GM21447 (cell line): Measurements from ENCODE around the gene ARID1A.
"Not testable (repeated sequence)": the region's sequence is repeated elsewhere in the genome, so short reads cannot be mapped to it uniquely, and the experiment has no call there.

Experiments
- ATAC-seq: cut with Tn5 transposase; IDR thresholded peaks from one replicate; pipeline ENCODE4 v1.9.1; 2021; ENCODE audit not compliant: unreplicated experiment

The ARID1A gene

DNA sequence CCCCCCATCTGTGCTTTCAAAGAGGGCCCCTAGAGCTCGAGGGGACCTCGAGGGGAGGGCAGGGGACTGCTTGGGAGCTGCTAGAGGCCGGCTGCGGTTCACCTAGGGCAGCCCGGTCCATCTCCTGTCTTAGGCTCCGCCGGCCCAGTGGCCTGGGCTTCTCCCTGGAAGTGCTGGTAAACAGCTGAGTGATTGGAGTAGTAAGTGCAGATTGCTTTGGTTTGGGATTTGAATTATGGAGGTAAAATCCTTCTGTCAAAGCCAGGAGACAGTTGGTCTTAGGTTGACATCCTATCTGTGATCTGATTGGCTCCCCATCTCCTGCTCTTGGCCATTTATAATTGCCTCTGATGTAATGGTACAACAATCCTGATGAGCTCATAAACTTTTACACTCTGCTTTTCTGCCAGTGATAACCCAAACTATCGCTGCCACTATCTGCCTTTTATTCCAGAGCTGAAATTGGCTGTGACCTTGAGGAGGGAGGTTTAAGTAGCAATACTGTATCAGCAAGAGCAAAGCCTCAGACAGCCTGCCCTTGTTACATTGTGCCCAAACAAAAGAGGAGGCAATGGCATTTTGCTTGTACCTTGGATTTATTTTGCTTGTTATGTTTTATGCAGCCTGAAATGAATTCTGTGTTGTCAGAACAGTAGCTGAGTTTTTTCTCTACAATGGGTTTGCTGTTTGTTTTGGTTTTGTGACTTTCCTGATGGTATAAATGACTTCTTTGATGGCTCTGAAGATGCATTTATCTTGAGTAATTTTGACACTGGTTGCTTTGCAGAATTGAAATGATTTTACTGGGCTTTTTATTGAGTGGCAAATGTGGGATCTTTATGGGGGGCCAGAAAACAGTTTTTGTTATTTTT lies 2.4 kb downstream of the ARID1A start:
- no peak for ATAC-seq

DNA sequence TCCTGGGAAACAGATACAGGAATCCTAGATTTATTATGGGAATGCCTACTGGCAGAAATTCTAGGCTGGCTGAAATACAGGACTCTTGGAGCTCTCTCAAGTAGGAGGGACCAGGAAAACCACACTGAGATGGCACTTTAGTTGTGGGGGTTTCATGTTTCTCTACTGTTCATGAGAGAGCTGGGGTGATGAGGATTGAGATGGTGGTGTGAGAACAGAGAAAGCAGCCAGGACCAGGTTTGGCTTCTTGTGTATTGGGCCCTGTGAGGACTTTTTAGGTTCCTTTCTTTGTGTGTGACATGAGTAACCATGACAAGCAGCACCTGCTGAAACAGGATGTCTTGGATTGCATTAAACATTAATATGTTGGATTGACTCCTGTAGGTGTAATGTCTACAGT lies 4.9 kb downstream of the ARID1A start:
- ATAC-seq = no peak

DNA sequence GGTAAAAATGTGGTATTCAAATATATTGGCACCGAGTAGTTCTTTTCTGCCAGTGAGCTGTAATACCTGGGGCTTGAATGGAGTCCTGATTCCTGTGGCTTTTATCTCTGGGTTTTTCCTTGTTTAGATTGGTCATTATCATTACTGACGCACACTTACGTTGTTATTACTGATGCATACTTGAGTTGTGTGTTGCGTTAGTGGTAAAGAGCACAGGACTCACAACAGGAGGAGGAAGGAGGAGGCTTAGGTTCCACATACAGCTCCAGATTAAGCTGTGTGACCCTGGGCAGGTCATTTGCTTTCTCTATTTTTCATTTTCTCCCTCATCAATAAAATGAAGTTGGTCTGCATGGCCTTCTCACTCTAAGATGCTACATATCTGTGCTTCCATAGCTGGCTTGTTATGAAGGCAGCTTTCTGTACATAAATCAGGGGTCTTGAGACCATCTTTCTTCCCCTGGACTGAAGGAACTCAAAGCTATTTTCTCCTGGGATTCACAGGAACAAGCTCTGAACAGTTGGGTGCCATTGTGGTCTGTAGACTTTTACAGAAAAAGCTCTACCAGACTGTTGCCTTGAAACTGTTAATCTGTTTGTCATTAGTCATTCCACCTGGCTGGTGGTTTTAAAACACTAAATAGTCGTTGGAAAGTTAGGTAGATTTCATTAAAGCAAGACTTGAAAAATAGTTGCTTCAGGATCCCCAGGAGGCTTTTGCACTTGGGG lies 5.6 kb downstream of the ARID1A start:
- no peak for ATAC-seq

DNA sequence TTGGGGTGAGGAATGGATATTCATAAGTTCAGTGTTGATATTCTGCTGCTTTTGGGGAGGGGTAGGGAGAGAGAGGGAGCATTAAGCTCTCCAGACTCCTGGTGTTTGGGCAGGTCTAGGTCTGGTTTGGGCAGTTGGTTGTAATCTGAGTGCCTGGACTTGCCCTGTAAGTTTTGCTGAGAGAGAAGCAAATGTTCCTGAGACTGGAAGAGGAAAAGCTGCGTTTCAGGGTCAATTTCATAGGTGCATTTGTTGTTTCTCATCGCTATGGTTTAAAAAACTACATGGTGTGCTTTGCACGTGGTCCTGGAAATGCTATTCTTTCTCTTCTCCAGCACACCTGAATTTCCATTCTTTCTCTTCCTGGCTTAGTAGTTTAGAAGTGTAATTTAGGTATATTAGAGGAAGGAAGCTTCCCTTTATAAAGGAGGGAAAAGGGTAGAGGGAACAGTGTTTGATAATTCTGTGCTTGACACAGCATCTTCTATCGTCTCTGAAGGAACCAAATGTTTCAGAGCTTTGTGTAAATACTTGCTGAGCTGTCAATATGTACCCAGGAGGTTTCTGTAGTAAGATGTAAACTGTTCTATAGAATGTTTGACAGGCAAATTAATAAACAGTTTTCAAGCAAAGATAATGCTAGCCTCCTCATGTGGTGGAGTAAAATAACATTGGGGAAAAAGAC lies 6.3 kb downstream of the ARID1A start:
- no peak for ATAC-seq

DNA sequence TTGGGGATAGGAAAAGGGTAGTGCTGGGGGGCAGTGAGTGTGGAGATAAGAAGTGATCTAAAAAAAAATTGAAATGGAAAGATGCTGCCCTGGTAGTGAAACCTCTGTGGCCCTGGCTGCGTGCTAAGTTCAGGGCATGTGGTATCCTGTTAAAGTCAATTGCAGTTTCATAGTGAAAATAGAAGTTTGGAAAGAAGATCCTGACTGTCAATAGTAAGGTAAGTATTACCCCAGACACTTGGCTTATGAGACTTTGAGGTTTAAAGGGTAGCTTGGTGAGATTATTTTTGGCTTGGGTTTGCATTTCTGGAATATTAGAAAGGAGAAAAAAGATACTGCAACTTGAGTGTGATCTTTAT lies 6.8 kb downstream of the ARID1A start:
- ATAC-seq = no peak

DNA sequence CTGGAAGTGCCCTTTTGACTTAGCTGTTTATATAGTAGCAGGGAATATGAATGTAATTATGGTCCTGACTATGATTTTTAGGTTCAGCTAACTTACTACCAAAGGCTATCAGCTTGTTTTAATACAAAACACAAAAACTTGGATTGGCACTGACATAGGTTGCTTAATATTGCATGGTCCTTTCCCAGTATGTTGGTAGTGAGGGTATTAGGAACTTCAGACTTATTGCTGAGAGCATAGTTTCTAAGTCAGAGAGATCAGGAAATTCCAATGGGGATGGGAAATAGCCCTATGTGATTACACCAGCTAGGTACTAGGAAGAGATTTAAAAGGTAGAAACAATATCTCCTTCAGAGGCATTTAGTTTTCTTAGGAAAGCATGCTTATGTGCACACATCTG lies 7.7 kb downstream of the ARID1A start:
- no peak for ATAC-seq

DNA sequence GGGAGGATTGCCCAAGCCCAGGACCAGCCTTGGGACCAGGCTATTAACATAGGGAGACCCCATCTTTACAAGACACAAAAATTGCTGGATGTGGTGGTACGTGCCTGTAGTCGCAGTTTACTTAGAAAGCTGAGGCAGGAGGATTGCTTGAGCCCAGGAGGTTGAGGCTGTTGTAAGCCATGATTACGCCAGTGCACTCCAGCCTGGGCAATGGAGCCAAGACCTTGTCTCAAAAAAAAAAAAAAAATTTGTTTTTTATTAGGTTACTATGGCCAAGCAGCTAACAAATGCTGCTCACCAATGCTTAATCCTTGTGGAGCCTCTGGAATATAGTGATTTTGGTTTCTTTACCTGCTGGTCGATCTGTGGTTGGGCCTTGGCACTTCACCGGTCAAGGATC lies 8.8 kb downstream of the ARID1A start:
- ATAC-seq = no peak

DNA sequence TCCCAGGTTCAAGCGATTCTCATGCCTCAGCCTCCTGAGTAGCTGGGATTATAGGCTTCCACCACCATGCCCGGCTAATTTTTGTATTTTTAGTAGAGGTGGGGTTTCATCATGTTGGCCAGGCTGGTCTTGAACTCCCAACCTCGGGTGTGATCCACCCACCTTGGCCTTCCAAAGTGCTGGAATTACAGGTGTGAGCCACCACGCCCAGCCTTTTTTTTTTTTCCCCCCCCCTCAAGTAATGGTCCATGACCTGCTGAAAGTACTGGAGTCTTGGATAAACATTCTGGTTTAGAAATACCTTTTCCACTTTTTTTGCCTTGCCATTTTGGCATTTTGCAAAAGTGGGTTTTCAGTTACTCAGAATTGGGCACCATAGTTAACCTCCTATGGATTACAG lies 9.4 kb downstream of the ARID1A start:
- ATAC-seq = not testable (repeated sequence)

DNA sequence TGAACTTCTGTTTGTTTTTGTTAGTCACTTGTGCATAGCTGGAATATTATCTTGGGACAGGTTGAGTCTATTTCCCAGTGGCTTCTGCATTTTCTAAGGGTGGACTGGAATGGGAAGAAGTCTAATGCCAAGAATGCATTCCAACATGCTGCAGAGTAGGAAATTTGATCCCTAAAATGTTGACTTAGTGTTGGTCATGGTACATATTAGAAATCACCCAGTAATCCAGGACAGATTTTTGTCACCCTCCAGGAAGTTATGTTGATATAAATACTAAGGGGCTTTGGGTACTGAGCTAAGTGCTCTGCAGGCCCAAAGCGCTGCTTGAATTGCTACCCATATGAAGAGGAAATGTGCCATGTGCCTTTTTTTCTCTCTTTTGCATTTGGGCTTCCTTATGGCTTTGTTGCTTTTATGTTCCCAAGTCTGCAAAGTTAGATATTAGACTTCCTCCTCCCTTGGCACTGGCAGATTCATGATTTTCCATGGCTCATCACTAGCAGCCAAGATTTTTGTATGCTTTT lies 10.0 kb downstream of the ARID1A start:
- ATAC-seq = no peak

DNA sequence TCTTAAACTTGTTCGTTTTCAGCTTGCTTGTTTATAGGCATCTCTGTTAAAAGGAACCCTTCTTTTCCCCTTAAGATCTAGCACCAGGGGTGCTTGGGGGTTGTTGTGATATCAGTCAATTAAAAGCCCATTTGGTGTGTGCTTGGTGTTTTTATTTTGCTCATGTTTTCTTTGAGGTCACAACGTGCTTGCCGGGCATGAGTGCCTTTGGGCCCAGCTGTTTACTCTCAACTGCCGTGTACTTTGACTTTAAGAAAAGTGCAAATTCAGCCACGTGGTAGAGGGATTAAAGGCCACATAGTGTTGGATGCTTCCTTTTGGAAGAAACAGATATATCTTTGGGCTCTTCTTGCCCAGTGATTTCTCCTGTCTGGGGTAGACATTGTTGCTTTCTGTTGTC lies 10.5 kb downstream of the ARID1A start:
- no peak for ATAC-seq

DNA sequence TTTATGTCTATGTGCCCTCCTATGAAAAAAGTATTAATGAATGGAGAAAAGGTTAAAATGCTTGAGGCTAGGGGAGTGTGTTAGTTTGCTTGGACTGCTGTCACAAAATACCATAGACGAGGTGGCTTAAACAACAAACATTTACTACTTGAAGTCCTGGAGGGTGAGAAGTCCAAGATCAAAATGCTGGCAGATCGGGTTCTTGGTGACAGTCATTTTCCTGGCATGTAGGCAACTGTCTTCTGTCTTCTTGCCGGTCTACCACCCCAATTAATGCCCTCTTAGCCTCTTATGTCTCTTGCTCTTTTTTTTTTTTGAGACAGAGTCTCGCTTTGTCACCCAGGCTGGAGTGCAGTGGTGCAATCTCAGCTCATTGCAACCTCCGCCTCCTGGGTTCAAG lies 15.0 kb downstream of the ARID1A start:
- no peak for ATAC-seq

DNA sequence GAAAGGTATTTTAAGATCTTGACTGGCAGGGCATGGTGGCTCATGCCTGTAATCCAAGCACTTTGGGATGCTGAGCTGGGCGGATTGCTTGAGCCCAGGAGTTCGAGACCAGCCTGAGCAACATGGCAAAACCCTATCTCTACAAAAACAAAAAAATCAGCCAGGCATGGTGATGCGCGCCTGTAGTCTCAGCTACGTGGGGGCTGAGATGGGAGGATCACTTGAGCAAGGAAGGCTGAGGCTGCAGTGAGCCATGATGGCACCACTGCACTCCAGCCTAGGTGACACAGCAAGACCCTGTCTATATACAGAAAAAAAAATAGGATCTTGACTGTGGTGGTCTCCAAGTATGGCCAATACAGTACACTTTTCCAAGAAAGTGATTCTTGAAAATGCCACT lies 16.0 kb downstream of the ARID1A start:
- no peak for ATAC-seq

DNA sequence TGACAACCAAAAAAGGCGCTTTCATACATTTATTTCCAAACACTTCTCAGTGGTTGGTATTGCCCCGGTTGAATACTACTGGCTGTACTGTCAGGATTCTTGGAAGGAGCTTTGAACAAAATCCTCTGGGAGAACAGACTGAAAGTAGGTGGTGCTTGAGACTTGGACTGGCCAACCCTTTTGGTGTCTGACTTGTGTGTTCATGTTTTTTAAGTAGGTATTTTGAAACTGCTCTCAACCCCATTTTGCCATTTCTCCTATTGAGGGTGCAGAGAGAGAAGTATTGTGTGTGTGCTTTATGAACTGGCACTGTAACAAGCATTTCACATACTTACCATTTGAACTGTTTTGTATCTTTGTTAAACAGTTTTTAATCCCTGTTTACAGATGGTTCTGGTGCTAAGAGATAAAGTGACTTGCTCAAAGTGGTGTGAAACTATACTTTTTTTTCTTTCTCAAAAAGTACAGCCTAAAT lies 21.2 kb downstream of the ARID1A start:
- no peak for ATAC-seq

DNA sequence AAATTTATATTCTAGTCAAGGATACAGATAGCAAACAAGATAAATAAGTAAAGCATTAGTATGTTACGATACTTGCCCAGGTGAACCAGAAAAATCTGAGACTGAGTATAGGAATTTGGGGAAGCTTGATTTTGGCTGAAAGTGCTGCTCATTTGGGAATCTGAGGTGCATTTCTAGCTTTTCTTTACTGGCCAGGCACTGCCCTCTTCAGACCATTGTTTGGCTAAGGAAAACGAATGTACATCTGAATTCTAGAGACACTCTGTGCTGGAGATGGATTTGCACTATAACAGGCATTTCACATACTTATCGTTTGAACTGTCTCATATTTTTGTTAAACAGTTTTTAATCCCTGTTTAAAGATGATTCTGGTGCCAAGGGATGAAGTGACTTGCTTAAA lies 23.4 kb downstream of the ARID1A start:
- ATAC-seq = no peak

DNA sequence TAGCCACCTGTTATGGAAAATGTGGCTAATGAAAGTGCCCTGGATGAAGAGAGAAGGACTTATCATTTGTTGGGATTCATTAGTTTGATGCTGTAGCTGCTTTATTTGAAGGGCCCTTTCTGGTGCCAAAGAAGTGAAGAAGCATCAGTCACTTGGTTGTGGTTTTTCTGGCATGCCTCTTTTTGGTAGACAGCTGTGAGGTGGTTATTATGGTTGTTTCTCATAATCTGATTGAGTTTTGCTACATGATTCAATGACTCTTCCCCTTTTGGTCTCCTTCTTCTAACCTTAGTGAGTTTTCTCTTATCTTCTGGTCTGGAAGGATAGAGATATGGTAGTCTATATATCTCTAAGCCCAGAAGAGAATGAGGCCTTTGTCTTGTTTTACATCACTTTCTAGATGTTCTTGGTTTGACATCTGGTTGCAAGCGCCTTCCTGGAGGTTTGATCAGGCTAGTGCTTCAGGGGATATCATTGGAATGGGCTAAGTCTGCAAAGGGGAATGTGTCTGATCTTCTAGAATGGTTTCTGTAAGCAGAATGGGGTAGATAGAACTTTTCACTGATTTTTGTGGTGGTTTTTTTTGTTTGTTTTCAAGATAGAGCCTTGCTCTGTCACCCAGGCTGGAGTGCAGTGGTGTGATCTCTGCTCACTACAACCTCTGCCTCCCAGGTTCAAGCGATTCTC lies 26.0 kb downstream of the ARID1A start:
- no peak for ATAC-seq

DNA sequence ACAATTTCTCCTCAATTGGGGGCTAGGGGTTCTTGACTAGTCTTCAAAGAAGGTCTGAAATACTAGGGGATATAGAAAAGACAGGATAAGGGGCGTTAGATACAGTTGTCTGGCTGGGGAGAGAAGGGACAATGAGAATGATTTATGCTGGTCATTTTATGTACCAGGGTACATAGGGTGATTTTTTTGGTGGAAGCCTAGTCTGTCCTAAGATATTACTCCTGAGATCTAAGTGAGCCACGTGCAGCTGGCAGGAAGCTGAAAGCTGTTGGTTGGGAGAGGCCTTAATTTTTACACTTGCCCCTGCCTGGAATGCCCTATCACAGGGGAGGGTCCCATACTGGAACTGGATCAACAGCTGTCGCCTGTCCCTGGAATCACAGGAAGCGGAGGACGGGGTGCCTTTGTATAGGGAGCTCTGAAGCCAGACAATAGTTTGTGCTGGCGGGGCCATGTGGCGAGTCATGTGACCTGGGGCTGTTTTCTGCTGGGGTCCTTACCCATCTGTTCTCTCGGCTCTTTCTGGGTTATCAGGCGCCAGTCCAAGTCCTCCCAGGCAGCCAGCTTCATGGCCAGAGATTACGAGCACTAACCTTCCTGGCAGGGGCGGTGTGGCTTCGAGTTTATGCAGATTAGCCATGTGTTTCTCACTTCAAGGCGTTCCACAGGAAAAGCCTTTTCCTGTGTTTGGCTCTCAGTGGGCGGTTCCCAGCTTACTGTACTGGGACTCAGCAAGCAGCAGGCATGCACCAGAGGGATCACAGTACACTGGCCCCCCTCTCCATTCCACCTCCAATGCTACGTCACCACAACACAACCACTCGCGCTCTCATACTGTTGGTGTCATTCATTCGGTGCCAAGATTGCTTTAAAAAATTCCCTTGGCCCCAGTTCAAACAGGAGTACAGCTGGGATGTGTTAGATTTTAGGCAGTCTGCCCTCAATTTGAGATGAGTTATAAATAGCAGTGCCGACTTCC lies 27.5 kb downstream of the ARID1A start:
- no peak for ATAC-seq

DNA sequence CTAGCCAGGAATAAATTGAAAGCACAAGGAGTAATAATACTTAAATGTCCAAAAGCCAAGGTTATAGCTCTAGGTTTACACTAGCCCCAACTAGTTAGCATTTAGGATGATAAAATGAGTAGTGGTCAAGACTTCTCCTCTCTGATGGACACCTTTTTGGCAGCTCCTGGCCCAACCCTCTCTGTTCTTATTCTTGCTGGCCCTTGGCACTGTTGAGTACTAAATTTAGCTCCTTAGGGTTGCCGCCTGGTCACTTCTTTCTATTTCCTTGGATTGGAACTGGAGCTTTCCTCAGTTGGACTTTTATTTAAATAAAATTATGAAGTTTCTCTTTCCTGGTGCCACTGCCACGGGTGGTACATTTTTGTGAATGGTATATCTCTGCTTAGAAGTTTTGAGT lies 28.3 kb downstream of the ARID1A start:
- ATAC-seq = no peak

DNA sequence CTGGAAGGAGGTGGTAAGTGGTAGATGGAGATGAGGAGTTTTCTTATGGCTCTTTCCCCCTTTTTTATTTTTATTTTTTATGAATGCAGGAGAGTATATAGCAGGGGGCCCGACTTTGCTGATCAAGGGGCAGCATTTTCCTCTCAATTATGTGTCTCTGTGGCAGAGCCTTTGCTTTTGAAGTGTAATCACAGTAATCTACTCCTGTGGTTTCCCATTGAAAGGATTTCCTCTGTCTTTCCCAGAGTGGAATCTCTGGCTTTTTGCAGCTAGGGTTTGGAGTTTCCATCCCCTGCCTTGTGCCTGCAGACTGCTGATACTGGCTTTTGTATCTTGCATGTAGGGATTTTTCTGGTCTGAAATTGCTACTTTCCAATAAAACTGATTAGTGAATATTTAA lies 29.1 kb downstream of the ARID1A start:
- no peak for ATAC-seq

DNA sequence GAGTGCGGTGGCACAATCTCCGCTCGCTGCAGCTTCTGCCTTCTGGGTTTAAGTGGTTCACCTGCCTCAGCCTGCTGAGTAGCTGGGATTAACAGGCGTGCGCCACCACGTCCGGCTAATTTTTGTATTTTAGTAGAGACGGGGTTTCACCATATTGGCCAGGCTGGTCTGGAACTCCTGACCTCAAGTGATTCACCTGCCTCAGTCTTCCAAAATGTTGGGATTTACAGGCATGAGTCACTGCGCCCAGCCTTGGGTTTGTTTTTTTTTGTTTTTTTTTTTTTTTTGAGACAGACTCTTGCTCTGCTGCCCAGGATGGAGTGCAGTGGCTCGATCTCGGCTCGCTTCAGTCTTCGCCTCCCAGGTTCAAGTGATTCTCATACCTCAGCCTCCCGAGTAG lies 30.1 kb downstream of the ARID1A start:
- ATAC-seq = not testable (repeated sequence)

DNA sequence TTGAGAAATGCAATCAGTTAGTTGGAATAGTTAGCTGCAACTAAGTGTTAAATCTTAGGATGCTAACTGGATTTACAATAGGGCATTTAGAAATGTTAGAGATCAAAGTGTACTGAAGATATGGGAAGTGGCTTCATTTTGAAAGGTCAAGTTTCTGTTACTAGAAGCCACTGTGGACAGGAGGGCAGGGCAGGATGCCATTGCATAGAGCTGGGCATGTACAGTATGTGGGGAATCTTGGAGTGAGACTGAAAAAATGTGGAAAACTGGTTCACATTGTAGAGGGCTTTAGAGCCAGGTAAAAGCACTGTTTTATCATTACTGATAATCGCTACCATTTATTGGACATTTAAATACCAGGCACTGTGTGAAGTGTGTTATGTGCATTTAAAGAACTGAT lies 31.0 kb downstream of the ARID1A start:
- no peak for ATAC-seq
